Lung microvascular endothelial cell (primary cell): ENCODE data around the gene KCTD16. TPM values are rescaled to one million over a fixed set of nuclear protein-coding genes. Genes with fewer than 3 reads are reported as not detected.

Experiments used
- DNase-seq, 2 donors: peaks; one replicate each; pipeline versions ENCODE4 v3.0.0 to v3.0.0-alpha.2; 2010; ENCODE audit warnings: low read depth in 2 of 2
- total RNA-seq: library from RNA; depleted of rRNA; stranded (reverse); fragments of >200 nt; gene quantifications from 2 replicates; pipeline ENCODE4 v1.2.1, GENCODE V29; 2014

KCTD16 gene
- total RNA-seq, 1 donor from 2014 or later, result under 0.01 TPM

- no peak for DNase-seq
Measured at GRCh38 chr5:144511580-144512072, 341.0 kb downstream of the KCTD16 start.

GRCh38 chr5:144522698-144523097 is 352.0 kb downstream of the KCTD16 start:
- DNase-seq, result no peak

- DNase-seq, result no peak
Measured at GRCh38 chr5:144525000-144525399, 354.3 kb downstream of the KCTD16 start.

GRCh38 chr5:144531188-144531587 is 360.5 kb downstream of the KCTD16 start:
- DNase-seq, result no peak

Other genes starting within 250 kb of the KCTD16 start
- gene YIPF5, start 214 bp upstream of the KCTD16 start, total RNA-seq, result 46.9 and 62.3 TPM in 2 replicates